Hematopoietic multipotent progenitor cell treated with erythropoietin and hydrocortisone succinate and interleukin-3 and kit ligand, for 17 days (in vitro differentiated cells): ENCODE data around the gene PRPSAP1.
A peak's percentile ranks its signal among the peaks of the same experiment; 100 is the strongest.

Experiments used
- DNase-seq: peaks from one replicate; pipeline ENCODE4 v3.0.0-alpha.2; 2015; ENCODE audit warnings: low spot score

Gene PRPSAP1, protein sequence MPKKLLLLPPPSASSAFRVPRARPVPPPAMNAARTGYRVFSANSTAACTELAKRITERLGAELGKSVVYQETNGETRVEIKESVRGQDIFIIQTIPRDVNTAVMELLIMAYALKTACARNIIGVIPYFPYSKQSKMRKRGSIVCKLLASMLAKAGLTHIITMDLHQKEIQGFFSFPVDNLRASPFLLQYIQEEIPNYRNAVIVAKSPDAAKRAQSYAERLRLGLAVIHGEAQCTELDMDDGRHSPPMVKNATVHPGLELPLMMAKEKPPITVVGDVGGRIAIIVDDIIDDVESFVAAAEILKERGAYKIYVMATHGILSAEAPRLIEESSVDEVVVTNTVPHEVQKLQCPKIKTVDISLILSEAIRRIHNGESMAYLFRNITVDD

DNA sequence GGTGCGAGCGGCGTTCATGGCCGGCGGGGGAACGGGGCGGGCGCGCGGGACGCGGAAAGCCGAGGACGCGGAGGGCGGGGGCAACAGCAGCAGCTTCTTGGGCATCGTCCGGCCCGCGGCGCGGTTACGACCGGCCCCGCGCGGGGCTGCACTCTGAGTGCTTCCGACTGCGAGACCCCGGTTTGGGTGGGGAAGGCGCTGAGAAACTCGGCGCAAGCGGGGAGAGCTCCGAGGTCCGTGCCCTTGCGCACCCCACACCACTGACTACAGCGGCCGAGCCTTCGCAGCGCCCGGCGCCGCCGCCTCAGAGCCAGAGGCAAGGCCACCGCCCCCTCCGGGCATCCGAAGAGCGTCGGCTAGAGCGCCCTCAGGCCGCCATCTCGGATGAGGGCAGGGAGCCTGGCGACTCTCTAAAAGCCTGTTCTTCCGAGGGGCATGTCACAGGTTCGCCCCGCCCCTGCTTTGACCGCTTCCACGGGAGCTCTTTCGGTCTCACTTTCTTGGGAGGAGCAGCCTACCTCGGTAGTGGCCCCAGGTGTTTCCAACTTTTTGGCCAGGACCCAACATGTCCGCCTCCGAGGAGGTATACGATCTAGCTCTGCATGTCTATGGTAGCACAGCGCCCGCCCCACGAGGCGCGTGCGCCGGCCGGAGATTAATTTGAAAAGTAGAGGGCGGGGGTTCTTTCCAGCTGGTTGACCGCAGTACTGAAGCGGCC is at the start of gene PRPSAP1:
Gene PRPSAP1, minus strand, starts transcription at position 318 of the 718 bp plus-strand sequence. Its CDS starts 213 bp downstream, at position 105.
- DNase-seq = peak; percentile 90

DNA sequence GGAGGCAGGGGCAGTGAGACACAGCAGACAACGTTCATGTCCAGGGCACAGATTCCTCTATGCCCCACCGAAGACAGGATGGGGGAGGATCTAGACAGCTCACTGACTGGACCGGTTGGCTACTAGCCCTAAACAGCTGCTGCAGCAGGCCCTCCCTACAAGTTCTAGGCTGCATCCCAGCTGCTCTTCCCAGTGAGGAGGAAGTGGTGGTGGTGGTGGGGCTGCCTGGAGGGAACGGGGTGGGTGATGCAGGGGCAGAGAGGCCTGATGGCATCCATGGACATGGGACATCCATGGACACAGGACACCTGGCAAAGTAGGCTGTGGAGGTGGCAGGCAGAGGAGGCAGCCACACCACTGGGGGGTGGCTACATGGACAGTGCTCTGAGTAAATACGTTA is 49.0 kb upstream of the PRPSAP1 start:
- no peak for DNase-seq

DNA sequence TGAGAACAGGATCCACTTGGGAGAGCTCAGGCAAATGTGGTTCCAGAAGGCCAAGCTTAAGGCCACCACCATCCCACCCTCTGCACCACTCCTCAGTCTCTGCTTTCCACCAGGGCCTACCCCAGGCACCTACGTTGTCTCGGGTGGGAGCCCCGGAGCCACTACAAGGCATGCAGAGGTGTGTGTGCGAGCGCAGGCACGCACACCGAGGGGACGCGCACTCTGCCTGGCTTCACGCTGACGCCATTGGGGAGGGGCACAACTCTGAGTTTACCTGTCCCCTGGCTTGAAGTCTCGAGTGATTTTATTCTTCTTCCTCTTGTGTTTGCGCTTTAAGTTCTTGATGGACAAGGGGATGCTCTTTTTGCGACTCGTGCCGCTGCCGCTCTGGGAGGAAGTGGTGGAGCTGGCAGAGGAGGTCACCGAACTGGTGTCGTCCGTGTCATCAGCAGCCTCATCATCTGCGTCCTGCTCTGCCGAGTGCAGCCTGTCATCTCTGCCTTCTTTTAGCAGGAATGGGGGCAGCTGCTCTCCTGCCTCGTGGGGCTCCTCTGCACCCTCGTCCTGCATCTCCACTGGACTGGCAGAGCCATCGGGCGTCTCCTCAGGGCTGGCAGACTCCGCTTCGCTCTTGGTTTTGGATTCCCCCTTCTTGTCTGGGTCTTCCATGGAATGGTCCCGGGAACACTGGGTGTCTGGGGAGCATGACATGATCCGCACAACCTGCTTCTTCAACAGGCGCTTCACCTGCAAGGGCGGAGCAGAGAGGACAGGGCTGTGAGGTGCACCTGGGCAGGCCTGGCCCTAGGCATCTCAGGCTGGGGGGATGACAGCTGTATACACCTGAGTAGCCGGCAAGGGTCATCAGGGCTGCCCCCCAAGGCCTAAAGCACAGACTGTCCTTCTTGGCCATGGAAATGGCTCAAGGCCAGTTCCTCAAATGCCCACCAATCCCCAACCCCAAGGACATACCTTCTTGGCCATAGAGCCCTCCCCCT is 45.8 kb upstream of the PRPSAP1 start:
- no peak for DNase-seq

DNA sequence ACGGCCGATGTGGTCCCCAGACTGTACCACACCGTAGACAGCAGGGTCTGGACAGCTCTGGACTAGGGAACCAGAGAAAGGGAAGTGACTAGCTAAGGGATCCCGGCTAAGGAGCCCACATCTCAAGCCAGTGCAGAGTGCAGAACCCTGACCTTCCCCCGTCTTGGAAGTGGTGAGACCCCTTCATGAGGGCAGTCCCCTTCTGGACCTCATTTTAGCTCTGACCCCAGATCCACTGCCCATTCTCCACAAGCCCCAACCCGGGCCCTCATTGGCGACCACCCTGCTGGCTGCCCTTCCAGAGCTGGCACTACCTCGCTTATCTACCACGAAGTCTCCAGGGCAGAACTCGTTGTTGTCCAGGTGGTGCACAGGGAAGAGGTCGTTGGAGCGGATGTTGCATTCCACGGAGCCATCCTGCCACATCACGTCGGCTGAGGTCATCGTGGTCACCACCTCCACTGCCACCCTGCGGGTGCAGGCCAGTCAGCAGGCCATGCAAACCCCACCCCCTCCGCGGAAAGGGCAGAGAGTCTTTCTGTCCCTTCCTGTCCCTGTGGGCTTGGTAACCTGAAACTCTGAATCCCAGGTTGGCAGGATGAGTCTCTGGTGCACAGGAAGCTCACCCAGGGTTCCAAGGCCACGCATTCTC is 44.9 kb upstream of the PRPSAP1 start:
- no peak for DNase-seq

DNA sequence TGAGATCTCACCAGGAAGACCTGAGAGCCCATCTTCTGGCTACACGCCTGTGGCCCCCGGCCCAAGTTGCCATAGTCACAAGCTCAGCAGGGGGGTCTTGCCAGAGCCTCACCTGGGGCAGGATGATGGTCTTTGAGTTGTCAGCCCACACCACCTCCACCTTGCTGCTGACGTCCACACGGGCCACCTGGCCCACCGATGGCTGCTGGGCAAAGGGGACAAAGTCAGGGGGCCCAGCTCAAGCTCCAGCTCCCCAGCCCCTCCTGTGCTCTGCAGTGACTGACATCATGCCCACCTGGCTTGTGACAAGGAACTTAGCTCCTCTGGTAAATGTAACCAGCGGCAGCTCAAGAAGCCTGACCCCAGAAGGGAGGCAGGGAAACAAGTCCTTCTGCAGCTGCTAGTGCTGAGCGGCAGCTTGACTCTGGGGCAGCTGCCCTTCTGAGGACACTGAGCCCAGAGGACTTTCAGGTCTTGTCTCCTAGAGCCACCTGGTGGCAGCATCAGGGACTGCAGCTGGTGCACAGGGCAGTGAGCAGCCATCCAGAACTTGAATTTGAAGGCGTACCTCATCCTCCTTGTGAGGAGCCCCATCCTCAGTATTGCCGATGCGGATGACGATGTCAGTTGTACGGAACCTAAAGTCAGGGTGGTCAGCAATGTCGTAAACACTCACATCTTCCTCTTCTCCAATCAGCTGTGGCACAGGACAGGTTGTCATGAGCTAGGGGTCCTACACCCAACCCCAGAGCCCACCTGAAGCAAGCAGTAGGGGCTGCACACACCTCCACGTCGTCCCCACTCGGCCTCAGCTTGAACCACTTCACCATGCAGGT is 44.2 kb upstream of the PRPSAP1 start:
- DNase-seq = peak; percentile 89

DNA sequence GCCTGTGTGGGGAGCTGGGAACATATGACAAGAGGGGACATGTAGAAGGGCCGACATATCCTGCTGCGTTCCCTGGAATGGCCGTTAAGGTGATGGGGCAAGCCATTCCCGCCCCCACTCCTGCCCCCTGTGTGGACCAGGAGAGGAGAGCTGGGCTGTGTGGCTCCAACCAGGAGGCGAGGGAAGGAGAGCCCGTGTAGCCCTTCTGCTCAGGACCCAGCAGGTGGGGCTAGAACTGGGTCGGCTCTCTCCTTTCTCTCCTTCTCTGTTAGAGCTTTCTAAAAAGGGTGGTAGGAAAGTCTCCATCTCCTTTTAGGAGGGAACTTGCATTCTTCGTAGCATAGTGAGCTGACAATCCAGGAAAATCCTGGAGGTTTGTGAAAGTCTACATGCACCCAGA is 43.5 kb upstream of the PRPSAP1 start:
- DNase-seq = no peak

DNA sequence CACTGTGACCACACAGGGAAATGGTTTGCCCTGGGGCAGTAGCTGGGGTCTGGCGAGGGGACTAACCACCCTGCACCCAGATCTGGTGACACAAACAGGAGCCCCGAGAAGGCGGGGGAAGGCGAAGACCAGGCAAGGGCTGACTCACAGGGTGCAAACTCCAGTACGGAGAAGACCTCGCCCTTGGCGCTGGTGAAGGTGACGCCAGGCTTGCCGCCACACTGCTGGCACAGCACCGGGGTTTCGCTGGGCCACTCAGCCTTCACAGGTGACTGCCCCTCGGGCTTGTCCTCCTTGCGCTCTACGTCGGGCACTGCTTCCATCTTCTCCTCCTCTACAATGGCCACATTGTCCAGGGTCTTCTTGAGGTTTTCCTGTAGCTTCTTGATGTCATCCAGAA is 42.3 kb upstream of the PRPSAP1 start:
- no peak for DNase-seq

DNA sequence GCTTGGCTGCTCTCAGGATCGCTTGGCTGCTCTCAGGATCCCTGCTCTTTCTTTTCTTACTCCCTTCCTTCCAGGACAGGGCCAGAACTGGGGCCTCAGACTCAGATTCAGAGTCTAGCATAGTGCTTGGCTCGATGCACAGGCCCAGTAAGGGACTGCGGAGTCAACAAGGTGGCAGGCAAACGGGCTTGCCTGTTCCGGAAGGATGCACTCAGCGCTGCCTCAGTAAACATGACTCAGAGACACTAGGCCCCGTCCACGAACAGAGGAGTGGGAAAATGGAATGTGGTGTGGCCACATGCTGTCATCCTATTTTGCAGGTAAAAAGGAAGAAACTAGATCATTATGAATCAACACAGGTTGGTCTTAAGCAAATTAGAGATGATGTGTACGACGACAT is 40.5 kb upstream of the PRPSAP1 start:
- no peak for DNase-seq

DNA sequence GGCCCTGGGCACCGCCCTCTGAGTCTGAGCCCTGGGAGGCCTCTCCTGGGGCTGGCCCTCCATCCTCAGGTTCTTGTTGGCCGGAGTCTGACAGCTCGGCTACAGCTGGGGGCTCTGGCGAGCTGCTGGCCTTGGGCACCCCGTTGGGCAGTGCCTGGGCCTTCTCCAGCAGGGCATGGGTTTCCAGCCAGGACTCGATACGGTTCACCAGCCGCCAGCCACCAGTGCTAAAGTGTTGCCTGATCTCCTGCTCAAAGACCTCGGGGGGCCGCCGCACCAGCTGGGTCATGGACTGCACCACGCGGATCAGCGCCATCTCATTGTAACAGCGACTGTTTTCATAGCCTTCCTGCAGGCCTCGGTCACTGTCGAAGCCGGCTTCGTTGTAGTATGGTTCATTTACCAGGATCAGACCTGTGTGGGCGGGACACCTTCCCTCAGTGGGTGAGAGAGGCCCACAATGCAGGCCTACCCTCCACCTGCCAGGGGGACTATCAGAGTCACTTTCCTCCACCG is 37.5 kb upstream of the PRPSAP1 start:
- no peak for DNase-seq

DNA sequence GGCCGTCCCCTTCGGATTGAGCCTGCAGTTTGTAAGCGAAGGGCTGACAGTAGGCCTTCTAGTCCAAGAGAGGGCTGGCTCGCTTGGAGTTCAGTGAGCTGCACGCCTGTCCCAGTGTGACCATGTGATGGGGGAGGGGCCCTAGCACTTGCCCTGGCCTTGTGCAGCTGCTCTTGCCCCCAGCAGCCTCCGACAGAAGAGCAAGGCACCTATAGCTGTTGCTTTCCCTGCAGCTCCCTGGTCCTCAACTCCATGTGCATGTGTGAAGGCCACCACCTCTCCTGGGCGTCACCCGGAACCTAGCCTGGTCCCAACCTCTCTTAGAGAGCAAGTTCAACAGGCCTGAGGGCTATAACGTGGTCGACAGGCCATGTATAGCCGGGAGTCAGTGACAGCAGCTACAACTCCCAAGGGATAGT is 36.3 kb upstream of the PRPSAP1 start:
- DNase-seq = no peak

DNA sequence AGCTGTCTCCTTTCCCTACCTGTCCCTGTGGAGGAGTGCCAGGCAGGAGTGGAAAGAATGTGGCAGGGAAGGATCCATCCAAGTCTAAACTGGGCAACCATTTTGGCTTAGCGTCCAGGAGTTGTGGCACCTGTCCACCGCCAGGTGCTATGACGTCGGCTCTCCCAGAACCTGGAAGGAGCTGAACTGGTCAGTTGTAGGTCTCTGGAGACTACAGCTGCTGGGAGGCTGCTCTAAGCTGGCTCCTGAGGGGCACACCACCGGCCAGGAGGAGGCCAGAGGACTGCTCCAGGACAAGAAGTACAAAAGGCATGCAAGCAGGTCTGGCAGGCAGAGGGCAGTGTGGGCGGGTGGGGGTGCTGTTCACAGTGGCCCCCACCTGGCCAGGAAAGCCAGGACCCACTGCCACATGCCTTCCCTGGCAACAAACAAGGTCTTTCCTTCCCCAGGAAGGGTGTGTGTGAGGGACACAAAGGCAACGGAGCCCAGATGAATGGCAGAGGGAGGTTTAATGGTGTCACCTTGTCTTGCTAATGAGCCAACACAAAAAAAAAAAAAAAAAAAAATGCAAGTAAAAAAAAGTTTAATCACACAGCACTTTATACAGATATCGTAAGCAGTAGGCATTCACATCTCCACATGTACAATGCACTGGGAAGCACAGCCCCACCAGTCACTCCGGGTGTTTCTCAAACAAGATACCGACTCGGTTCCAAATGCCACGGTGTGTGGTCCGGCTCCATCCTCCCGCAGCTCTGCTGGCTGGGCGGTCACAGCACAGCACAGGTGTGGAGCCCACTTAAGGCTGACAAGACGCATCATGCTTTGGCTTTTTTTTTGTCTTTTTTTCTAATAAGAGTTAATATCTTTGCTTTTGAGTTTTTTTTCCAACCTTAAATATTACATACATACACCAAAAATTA is 35.5 kb upstream of the PRPSAP1 start:
- DNase-seq = no peak

DNA sequence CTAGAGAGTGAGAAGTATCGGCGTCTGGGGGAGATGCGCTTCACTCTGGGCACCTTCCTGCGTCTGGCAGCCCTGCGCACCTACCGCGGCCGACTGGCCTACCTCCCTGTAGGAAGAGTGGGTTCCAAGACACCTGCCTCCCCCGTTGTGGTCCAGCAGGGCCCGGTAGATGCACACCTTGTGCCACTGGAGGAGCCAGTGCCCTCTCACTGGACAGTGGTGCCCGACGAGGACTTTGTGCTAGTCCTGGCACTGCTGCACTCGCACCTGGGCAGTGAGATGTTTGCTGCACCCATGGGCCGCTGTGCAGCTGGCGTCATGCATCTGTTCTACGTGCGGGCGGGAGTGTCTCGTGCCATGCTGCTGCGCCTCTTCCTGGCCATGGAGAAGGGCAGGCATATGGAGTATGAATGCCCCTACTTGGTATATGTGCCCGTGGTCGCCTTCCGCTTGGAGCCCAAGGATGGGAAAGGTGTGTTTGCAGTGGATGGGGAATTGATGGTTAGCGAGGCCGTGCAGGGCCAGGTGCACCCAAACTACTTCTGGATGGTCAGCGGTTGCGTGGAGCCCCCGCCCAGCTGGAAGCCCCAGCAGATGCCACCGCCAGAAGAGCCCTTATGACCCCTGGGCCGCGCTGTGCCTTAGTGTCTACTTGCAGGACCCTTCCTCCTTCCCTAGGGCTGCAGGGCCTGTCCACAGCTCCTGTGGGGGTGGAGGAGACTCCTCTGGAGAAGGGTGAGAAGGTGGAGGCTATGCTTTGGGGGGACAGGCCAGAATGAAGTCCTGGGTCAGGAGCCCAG is 33.5 kb upstream of the PRPSAP1 start:
- no peak for DNase-seq

DNA sequence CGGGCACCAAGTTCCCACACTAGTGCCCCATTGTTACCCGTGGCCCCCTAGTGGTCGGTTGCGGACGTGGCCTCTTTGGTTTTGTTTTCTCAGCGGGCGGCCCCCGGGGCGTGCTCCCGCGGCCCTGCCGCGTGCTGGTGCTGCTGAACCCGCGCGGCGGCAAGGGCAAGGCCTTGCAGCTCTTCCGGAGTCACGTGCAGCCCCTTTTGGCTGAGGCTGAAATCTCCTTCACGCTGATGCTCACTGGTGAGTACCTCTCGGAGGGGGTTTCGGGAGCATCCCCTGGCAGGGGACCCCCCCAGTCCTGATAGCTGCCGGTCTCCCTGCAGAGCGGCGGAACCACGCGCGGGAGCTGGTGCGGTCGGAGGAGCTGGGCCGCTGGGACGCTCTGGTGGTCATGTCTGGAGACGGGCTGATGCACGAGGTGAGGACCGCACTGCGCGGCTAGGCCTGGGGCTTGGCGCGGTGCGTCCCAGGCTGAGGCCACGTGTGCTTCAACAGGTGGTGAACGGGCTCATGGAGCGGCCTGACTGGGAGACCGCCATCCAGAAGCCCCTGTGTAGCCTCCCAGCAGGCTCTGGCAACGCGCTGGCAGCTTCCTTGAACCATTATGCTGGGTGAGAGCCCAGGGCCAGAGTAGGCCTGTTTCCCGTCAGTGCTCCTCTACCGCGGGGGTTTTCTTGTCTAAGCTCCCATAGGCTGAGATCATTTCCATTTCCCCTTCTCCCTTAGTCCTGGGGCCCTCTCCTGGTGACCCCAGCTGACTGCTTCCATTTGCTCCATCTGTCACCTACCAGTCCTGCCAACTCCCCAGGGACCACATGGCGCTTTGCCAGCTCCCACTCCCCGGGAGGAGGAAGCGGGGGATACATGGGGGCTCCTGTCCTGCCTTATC is 32.4 kb upstream of the PRPSAP1 start:
- DNase-seq = peak; percentile 83

DNA sequence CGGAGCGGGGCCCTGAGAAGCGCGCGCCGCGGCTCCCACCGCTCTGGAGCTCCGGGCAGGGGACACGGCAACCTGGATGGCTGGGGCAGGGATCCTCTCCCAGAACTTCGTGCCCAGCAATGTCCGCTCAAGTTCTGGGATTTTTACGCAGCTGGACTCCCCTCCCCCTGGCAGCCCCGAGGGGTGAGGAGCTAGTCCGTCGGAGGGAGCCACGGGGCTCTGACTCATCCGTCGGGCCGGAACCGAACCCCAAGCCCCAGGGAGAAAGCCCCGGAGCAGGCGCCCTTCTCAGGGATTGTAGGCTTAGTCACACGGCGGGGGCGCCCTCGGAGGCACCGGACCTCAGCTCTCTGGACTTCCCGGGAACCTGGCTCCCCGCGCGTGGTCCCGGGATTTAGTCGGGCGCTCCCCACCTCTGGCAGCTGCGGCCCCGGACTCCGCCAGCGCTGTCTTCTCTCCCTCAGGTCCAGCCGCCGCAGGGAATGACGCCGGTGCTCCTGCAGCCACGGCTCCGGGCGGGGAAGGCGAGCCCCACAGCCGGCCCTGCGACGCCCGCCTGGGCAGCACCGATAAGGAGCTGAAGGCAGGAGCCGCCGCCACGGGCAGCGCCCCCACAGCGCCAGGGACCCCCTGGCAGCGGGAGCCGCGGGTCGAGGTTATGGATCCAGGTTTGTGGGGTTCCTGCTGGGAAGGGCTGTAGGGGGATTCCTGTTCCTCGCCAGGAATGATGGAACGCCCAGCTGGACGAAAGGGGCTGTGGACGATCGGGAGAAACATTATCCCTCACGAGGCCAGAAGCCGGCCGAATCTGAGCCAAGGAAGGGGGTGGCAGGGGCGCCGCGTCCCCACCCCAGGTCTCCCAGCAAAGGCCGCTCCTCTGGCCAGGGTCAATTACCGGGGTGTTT is 31.5 kb upstream of the PRPSAP1 start:
- DNase-seq = peak; percentile 59

DNA sequence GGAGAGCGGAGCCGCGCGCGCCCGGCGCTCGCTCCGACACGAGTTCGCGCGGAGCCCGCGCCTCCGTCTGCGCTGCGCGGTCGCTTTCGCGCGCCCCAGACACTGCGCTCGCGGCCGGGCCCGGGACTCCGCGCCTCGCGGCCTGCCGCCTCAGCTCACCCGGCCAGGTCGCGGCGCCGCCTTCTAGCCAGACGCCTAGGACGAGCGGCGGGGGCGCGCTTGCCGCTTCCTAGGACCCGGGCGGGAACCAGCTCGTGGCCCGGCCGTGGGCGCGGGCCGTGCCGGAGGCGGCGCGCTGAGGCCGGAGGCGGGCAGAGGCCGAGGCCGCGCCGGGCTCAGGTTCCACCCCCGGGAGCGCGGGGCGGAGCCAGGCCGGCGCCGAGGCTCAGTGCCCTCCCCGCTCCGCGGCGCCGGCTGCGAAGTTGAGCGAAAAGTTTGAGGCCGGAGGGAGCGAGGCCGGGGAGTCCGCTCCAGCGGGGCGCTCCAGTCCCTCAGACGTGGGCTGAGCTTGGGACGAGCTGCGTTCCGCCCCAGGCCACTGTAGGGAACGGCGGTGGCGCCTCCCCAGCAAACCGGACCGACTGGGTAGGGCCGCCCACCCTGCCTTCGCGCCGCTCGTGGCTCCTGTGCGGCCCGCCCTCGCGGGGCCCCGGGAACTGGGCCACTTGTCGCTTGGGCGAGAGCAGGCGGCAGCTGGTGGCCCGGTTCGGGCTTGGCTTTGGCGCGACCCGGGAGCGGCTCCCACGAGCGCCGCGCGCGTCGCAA is 30.7 kb upstream of the PRPSAP1 start, which contains the start of gene SPHK1:
Gene SPHK1, plus strand, starts transcription at position 388 of the 765 bp plus-strand sequence. CDS start 1,036 bp downstream, outside the sequence.
- peak; percentile 60 for DNase-seq
